ENCODE data around the gene IFT81.
"Not testable (repeated sequence)": the region's sequence is repeated elsewhere in the genome, so short reads cannot be mapped to it uniquely, and the experiment has no call there.

IFT81 gene

GRCh38 chr12:110211639-110212536 lies 87.7 kb downstream of the IFT81 start:
- not testable (repeated sequence) for DNase-seq

DNA sequence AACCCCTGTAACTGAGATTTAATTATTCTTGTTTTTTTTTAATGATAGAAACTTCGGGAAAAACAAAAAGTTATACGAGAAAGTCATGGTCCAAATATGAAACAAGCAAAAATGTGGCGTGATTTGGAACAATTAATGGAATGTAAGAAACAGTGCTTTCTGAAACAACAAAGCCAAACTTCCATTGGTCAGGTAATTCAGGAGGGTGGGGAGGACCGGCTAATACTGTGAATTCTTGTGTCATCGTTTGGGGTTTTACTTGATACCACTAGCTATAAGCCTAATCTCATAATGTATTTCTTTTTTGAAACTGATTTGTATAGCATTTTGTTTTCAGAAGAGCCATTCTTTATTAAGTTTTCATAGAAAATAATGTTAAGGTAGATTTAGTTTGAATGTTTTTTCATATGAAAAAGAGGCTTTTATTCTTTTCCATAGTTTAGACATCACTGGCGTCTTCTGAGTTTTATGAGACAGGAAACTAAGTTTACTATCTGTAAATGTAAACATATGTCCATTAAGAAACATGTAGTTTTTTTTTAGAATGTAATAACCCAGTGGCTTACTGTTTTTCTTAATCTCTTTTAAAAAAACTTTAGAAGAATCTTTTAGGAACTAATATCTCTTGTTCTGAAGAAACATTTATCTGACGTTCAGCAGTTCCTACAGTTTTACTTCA lies 94.0 kb downstream of the IFT81 start:
- DNase-seq = no peak

DNA sequence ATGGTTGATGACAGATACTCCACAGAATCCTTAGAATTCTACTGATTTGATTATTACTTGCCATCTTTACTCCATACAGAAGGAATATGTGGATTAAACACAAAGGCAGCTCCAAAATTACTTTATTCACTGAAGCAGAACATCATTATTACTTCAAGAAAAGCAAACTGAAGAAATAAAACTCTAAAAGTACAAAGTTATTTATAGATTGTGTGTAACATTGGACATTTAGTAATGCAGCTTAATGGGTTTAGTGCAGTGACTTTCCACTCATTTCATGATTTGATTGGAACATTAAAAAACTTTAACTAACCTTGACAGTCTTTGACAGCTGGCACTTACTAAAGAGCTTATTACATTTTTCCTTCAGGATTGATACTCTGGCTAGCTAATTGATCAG lies 97.9 kb downstream of the IFT81 start:
- DNase-seq = no peak

- DNase-seq = no peak
These were observed 98.3 kb downstream of the IFT81 start for GRCh38 chr12:110222433-110222832.

DNA sequence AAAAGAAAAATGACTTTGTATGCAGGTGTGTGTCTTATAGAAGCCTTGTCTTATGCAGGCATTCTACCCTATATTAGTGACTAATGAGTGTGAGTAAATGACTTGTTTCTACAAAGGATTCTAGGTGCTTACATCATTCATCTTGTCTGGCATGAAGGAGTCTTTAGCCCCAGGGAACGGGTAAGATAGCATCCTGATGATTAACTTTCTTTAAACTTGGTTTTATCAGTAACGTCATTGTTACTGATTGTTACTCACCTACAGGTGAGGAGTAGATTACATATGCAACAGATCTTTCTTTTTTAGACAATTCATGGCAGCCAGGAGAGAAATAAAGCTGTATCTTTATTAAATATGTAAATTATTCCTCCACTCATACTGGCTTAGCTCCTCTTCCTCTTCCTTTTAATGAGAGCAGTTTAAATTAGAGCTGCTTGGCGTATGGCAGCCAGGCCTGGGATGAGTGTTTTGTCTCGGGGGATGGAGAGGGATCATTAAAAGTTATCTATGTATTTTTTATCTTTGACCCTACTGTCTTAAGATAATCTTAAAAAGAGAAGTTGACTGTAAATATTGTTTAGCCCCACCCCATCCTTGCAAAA lies 99.7 kb downstream of the IFT81 start:
- no peak for DNase-seq

DNA sequence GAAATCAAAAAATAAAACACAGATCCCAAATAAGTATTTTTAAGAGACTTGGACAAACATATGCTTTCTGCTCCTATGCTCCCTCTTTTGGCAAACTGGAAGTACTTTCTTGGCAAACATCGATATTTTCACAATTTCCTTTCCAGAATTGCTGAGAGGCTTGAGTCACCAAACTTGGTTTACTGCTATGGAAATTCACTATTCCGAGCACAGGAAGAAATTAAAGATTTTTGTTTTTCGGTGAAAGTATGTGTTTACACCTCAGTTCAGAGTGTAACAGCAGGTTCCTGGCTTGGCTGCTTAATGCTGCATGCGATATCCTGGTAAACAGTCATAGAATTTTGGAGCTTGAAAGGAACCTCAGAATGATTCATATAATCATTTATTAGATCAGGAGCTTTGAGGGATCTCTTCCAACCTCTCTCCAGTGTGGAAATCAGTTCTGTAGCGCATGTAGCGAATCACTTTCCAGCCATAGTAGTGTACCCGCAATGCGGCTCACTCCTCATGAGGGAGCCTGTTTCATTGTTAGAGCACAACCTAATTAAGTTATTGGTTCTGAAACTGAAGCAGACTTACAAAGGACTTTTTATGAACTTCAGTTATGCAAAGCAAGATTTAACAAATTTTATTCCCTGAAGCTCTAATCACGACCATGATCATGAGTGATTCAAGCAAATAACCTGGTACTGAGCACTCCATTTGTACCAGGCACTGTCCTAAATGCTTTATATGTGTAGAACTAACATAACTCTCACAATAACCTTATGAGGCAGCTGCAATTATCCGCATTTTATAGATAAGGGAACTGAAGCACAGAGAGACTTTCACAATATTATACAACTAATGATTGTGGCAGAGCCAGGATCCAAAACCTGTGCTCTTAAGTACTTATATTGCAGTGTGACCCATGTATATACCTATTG lies 100.5 kb downstream of the IFT81 start:
- no peak for DNase-seq

- DNase-seq = no peak
These were observed 103.0 kb downstream of the IFT81 start for GRCh38 chr12:110227138-110227537.

GRCh38 chr12:110228348-110228747 lies 104.2 kb downstream of the IFT81 start:
- not testable (repeated sequence) for DNase-seq

GRCh38 chr12:110228756-110229155 lies 104.6 kb downstream of the IFT81 start:
- DNase-seq = no peak

GRCh38 chr12:110229409-110229808 lies 105.3 kb downstream of the IFT81 start:
- no peak for DNase-seq

DNA sequence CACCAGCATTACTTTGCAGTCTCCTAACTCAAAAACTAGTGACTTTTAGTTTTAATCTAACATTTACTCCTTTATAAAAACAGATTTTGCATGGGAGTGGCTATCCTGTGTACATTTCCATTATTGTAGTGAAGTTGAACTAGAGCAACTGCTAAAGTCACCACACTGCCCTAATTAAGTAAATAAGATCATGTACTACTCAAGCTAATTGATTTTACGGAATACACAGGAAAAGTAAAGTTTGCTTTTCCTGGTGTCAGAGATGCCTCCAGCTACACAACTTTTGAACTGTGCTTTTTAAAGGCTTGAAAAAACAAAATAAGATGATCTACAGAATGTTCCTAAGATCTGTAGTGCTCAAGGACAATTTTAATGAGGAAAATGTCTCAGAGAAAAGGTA lies 106.5 kb downstream of the IFT81 start:
- DNase-seq = no peak

GRCh38 chr12:110233212-110233903 lies 109.2 kb downstream of the IFT81 start:
- no peak for DNase-seq

DNA sequence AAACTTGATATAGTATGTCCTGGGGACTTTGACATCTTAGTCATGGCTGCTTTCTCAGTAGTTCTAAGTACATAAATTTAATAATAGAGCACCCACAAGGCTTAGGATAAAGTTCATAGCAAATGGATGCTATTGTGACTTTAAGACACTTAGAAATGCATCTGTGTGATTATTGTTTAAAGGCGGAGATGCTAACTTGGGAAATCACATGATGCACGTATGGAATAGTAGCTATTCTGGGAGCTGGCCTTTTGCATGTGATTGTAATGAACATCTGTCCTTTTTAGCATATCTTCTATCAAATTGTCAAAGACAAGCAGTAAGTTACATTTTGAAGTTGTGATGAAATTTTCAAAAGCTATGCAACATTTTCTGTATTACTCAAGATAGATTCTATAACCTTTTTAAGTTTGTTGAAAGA lies 110.2 kb downstream of the IFT81 start:
- DNase-seq = no peak

DNA sequence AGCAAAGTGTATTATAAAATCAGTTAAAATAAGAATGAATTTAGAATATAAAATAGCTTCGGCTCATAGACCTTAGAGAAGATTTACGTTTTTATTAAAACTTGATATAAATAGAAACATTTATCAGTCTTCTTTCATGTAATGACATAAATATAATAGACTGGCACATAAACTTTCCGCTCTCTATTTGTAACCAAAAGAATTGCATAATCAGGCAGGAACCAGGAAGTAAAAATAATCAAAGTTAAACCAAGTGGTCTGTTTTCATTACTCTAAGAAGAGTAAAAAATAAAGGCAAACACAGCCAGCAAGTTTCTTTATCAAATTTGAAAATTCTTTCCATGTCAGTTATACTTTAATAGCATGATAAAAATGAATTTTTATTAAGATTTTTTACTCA lies 110.6 kb downstream of the IFT81 start:
- no peak for DNase-seq

DNA sequence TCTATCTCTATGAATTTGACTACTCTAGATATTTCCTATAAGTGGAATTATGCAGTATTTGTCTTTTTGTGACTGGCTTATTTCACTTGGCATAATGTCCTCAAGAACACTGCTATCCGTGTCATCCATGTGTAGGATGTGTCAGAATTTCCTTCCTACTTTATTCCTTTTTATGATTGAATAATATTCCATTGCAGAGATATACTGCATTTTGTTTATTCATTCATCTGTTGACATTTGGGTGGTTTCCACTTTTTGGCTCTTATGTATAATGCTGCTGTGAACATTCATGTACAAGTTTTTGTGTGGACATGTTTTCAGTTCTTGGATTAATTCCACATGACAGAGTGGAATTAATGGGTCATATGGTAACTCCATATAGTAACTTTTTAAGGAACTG lies 111.2 kb downstream of the IFT81 start:
- DNase-seq = no peak

- no peak for DNase-seq
These were observed 119.1 kb downstream of the IFT81 start for GRCh38 chr12:110243227-110243626.

GRCh38 chr12:110244372-110244771 lies 120.2 kb downstream of the IFT81 start:
- no peak for DNase-seq

- DNase-seq = no peak
These were observed 120.7 kb downstream of the IFT81 start for GRCh38 chr12:110244829-110245228.

DNA sequence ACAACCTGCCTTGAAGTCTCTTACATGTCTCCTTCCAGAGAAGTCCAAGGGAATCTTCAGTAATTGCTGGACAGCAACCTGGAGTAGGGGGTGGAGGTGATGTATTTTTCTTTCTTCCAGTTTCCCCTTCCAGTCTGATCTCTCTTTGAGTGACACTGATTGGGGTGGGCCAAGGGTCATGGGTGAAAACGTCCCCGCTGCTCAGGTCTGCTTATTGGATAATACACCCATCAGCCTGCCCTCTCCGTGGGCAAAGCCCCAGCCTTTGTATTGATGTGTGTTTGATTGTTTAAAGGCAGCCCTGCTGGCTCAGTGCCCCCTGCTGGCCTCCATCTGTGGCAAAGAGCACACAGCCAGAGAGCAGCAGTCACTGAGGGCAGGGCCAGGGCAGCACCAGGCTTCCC lies 121.2 kb downstream of the IFT81 start:
- DNase-seq = peak; percentile 31 to 51

DNA sequence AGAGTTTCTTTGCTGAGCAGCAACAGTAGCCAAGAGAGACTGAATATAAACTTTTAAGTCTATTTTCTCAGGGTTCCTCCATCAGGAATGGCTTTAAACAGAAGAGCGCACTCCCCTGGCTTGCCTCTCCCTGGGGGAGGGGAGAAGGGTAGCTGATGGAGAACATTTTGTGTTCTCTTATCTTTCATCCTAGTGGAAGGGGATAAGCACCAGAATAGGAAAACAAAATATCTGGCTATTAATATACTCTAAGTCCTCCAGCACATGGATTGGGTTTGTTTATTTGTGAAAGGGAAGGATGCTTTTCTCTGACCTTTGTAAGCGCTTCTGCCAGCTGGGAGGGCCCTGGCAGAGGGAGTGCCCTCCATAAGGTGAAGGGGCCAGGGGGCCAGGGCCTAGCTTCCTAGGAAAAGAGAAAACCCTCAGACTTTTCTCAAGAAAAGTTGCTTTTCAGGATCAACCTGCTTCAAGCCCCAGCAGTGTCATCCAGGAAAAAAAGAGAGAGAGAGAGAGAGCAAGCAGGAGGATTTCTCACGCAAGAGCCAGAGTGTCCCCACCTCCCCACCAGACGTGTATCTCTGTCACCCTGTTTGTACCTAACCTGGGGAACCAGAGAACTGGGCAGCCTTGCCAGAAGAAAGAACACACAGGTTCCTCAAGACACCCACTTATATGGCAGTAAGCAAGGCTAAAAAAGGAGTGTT lies 122.6 kb downstream of the IFT81 start:
- DNase-seq = no peak

GRCh38 chr12:110247340-110248095 lies 123.4 kb downstream of the IFT81 start:
- no peak for DNase-seq

Data from stimulated activated CD4-positive, alpha-beta T cell treated with anti-CD3 and anti-CD28 coated beads, Interleukin-4, amount 100 ng/mL, for 4 hours (primary cell).